SK-N-SH treated with all-trans-retinoic acid at 6 μM for 48 hours (cell line): ENCODE measurements around the gene NAT16.
A peak's percentile ranks its signal among the peaks of the same experiment; 100 is the strongest.

Source experiments
- ATAC-seq: fragments of 200-7000 bp; cut with Tn5 transposase; 3 replicates; pipeline ENCODE4 v1.9.1; 2020; ENCODE audit warnings: mild to moderate bottlenecking, moderate library complexity
- ARNTL ChIP-seq: fragments of 450-650 bp; formaldehyde crosslinking; IDR thresholded peaks from 2 replicates; pipeline ENCODE4 v1.5.0; 2020; ENCODE audit warnings: low read depth, mild to moderate bottlenecking, moderate library complexity, borderline replicate concordance
- CSDC2 ChIP-seq: fragments of 250-450 bp; sonication (Bioruptor Pico); IDR thresholded peaks from 2 replicates; pipeline ENCODE4 v1.5.0; 2020; ENCODE audit warnings: mild to moderate bottlenecking, moderate library complexity
- ESRRG ChIP-seq: fragments of 250-450 bp; sonication (Bioruptor Pico); IDR thresholded peaks from 2 replicates; pipeline ENCODE4 v1.6.1; 2021; ENCODE audit warnings: mild to moderate bottlenecking
- GLIS3 ChIP-seq: fragments of 250-450 bp; sonication (Bioruptor Pico); IDR thresholded peaks from 2 replicates; pipeline ENCODE4 v1.5.0; 2020; ENCODE audit warnings: mild to moderate bottlenecking, moderate library complexity
- ISL1 ChIP-seq: fragments of 250-450 bp; sonication (Bioruptor Pico); IDR thresholded peaks from 2 replicates; pipeline ENCODE4 v2.1.2; 2022; ENCODE audit warnings: mild to moderate bottlenecking, moderate library complexity
- OSR1 ChIP-seq: fragments of 250-450 bp; sonication (Bioruptor Pico); IDR thresholded peaks from 2 replicates; pipeline ENCODE4 v1.8.0; 2022; ENCODE audit warnings: moderate library complexity, mild to moderate bottlenecking, inconsistent platforms
- RARB ChIP-seq: fragments of 250-450 bp; sonication (Bioruptor Pico); IDR thresholded peaks from 2 replicates; pipeline ENCODE4 v1.8.0; 2021; ENCODE audit warnings: mild to moderate bottlenecking, moderate library complexity
- SNAI2 ChIP-seq: fragments of 250-450 bp; sonication (Bioruptor Pico); IDR thresholded peaks from 2 replicates; pipeline ENCODE4 v1.5.0; 2020; ENCODE audit warnings: mild to moderate bottlenecking, moderate library complexity
- TCF4 ChIP-seq: fragments of 250-450 bp; sonication (Bioruptor Pico); IDR thresholded peaks from 2 replicates; pipeline ENCODE4 v1.8.0; 2021; ENCODE audit warnings: mild to moderate bottlenecking, moderate library complexity, borderline replicate concordance
- TOX ChIP-seq: fragments of 250-450 bp; sonication (Bioruptor Pico); IDR thresholded peaks from 2 replicates; pipeline ENCODE4 v1.8.0; 2021; ENCODE audit warnings: mild to moderate bottlenecking, moderate library complexity, borderline replicate concordance
- ZC3H10 ChIP-seq: fragments of 250-450 bp; sonication (Bioruptor Pico); IDR thresholded peaks from 2 replicates; pipeline ENCODE4 v1.5.1; 2021; ENCODE audit warnings: mild to moderate bottlenecking, moderate library complexity
- ZFP3 ChIP-seq: fragments of 250-450 bp; sonication (Bioruptor Pico); IDR thresholded peaks from 2 replicates; pipeline ENCODE4 v1.5.0; 2020; ENCODE audit warnings: mild to moderate bottlenecking, moderate library complexity
- ZFP30 ChIP-seq: fragments of 450-650 bp; formaldehyde crosslinking; IDR thresholded peaks from 2 replicates; pipeline ENCODE4 v1.5.0; 2022; ENCODE audit warnings: mild to moderate bottlenecking, moderate library complexity
- ZNF70 ChIP-seq: fragments of 450-650 bp; formaldehyde crosslinking; IDR thresholded peaks from 2 replicates; pipeline ENCODE4 v1.5.0; 2020; ENCODE audit warnings: mild to moderate bottlenecking, moderate library complexity
- ZNF8 ChIP-seq: fragments of 450-650 bp; formaldehyde crosslinking; IDR thresholded peaks from 2 replicates; pipeline ENCODE4 v1.5.0; 2020; ENCODE audit warnings: mild to moderate bottlenecking, moderate library complexity
- TF ChIP-seq, protein P1 (sequence below): fragments of 250-450 bp; sonication (Bioruptor Pico); IDR thresholded peaks from 2 replicates; pipeline ENCODE4 v1.8.0; 2021; ENCODE audit warnings: low read depth, mild to moderate bottlenecking, moderate library complexity, borderline replicate concordance
- TF ChIP-seq, protein P2 (sequence below): fragments of 250-450 bp; sonication (Bioruptor Pico); IDR thresholded peaks from 2 replicates; pipeline ENCODE4 v1.5.0; 2020; ENCODE audit warnings: mild to moderate bottlenecking, moderate library complexity
- TF ChIP-seq, protein P3 (sequence below): fragments of 250-450 bp; sonication (Bioruptor Pico); IDR thresholded peaks from 2 replicates; pipeline ENCODE4 v1.5.1; 2021; ENCODE audit warnings: mild to moderate bottlenecking, moderate library complexity
- TF ChIP-seq, protein P4 (sequence below): fragments of 250-450 bp; sonication (Bioruptor Pico); IDR thresholded peaks from 2 replicates; pipeline ENCODE4 v1.5.1; 2020; ENCODE audit warnings: low read depth, mild to moderate bottlenecking, moderate library complexity

The NAT16 gene

DNA sequence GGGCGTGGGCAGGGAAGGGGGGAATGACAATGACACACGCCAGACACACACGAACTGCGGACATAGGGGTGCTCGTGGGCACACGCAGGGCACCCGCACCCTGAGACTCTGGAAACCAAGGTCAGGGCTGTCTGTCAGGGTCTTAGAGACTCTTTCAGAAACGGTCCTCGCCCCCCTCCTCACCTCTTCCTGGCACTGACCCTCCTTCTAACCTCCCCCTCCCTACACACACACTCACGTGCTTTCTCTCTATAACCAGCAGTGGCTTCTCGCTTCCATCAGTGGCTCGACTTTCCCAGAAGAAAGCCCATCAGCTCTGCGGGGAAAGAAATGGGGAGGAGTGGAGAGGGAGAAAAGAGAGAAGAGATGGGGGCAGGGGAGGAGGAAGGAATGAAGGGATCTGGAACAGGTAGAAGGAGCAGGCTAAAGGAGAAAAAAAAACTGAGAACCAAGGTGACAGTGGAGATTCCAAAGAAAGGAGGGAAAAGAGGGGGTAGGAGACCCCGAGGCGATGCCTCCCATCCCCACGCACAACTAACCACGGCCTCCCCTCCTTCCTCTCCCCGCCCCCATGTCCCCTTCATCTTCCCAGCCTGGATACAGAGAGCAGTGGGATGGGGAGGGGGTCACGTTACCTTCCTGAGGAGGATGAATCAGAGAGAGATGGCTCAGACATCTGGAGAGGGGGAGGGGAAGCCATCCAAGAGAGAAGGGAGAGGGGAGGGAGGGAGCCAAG is 13.0 kb downstream of the NAT16 start (continued):
- TF ChIP-seq, protein P1, sequence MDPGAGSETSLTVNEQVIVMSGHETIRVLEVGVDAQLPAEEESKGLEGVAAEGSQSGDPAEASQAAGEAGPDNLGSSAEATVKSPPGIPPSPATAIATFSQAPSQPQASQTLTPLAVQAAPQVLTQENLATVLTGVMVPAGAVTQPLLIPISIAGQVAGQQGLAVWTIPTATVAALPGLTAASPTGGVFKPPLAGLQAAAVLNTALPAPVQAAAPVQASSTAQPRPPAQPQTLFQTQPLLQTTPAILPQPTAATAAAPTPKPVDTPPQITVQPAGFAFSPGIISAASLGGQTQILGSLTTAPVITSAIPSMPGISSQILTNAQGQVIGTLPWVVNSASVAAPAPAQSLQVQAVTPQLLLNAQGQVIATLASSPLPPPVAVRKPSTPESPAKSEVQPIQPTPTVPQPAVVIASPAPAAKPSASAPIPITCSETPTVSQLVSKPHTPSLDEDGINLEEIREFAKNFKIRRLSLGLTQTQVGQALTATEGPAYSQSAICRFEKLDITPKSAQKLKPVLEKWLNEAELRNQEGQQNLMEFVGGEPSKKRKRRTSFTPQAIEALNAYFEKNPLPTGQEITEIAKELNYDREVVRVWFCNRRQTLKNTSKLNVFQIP (CRISPR knock-in tag), result no peak
- no peak for TF ChIP-seq OSR1 (CRISPR knock-in tag)
- TF ChIP-seq, protein P2, sequence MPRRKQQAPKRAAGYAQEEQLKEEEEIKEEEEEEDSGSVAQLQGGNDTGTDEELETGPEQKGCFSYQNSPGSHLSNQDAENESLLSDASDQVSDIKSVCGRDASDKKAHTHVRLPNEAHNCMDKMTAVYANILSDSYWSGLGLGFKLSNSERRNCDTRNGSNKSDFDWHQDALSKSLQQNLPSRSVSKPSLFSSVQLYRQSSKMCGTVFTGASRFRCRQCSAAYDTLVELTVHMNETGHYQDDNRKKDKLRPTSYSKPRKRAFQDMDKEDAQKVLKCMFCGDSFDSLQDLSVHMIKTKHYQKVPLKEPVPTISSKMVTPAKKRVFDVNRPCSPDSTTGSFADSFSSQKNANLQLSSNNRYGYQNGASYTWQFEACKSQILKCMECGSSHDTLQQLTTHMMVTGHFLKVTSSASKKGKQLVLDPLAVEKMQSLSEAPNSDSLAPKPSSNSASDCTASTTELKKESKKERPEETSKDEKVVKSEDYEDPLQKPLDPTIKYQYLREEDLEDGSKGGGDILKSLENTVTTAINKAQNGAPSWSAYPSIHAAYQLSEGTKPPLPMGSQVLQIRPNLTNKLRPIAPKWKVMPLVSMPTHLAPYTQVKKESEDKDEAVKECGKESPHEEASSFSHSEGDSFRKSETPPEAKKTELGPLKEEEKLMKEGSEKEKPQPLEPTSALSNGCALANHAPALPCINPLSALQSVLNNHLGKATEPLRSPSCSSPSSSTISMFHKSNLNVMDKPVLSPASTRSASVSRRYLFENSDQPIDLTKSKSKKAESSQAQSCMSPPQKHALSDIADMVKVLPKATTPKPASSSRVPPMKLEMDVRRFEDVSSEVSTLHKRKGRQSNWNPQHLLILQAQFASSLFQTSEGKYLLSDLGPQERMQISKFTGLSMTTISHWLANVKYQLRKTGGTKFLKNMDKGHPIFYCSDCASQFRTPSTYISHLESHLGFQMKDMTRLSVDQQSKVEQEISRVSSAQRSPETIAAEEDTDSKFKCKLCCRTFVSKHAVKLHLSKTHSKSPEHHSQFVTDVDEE (CRISPR knock-in tag), result no peak

DNA sequence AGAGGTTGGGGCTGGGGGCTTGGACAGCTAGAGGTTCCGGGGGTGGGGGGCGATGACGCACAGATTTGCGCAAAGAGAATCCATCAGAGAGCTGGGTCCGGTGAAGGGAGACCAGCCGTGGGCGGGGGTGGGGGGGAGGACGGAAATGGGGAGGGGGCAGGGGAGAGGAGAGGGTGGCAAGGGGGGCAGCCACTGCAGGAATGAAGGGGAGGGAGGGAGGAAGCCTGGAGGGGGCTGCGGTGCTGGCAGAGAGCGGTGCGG is 13.5 kb downstream of the NAT16 start:
- ATAC-seq, result no peak
- TF ChIP-seq CSDC2 (CRISPR knock-in tag) (no peak), ESRRG (CRISPR knock-in tag) (no peak), TOX (CRISPR knock-in tag) (no peak), ARNTL (CRISPR knock-in tag) (no peak), OSR1 (CRISPR knock-in tag) (no peak), RARB (CRISPR knock-in tag) (no peak), ZFP30 (no peak), GLIS3 (CRISPR knock-in tag) (no peak), SNAI2 (no peak), ZNF70 (CRISPR knock-in tag) (no peak), ZFP3 (CRISPR knock-in tag) (no peak), ZNF8 (CRISPR knock-in tag) (no peak), ZC3H10 (CRISPR knock-in tag) (no peak), TCF4 (CRISPR knock-in tag) (no peak), ISL1 (CRISPR knock-in tag) (no peak)
- TF ChIP-seq, protein P2 (CRISPR knock-in tag), result no peak
- TF ChIP-seq, protein P3, sequence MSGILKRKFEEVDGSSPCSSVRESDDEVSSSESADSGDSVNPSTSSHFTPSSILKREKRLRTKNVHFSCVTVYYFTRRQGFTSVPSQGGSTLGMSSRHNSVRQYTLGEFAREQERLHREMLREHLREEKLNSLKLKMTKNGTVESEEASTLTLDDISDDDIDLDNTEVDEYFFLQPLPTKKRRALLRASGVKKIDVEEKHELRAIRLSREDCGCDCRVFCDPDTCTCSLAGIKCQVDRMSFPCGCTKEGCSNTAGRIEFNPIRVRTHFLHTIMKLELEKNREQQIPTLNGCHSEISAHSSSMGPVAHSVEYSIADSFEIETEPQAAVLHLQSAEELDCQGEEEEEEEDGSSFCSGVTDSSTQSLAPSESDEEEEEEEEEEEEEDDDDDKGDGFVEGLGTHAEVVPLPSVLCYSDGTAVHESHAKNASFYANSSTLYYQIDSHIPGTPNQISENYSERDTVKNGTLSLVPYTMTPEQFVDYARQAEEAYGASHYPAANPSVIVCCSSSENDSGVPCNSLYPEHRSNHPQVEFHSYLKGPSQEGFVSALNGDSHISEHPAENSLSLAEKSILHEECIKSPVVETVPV, result no peak
- TF ChIP-seq, protein P4, sequence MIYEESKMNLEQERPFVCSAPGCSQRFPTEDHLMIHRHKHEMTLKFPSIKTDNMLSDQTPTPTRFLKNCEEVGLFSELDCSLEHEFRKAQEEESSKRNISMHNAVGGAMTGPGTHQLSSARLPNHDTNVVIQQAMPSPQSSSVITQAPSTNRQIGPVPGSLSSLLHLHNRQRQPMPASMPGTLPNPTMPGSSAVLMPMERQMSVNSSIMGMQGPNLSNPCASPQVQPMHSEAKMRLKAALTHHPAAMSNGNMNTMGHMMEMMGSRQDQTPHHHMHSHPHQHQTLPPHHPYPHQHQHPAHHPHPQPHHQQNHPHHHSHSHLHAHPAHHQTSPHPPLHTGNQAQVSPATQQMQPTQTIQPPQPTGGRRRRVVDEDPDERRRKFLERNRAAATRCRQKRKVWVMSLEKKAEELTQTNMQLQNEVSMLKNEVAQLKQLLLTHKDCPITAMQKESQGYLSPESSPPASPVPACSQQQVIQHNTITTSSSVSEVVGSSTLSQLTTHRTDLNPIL, result no peak

DNA sequence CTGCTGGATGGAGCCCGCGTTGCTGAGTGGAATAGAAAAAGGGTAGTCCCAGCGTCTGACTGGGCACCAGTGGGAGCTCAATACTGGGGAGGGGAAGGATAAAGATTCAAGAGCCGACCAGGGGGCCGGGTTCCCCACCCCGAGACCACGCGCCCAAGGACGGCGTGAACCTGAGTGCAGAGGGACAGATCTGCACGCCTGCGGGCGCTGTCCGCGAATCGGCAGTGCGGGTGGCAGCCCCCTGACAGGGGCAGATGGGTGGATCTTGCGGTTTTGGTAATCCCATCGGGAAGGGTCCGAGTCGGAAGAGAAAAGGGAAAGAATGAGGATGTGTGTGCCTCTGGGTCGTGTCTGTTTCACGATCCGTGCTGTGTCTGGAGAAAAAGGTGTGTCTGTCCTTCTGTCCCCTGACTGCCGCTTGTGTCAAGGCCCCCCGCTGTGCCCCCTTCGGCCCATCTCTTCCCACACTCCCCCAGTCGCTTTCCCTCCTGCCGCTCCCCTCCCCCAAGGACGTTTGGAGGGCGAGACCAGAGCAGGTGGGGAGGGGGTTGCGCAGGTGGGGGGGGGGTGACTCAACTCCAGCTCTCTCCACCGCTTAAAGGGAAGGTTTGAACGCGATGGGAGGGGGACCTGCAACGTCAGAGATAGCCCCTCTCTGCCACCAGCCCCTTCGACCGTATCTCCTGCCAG is 14.0 kb downstream of the NAT16 start:
- TF ChIP-seq, protein P2 (CRISPR knock-in tag), result 0 out of 2 replicates have a peak, but pooled peaks have one; percentile 39
- no peak for TF ChIP-seq ZFP30
- TF ChIP-seq, all 23 proteins: peak for 1
- ATAC-seq, result peak; percentile 1; the same call in 2 of the 3 replicates
